HG02973 (cell line): ENCODE measurements around the gene FAM174C.
A peak's percentile ranks its signal among the peaks of the same experiment; 100 is the strongest.
"Not testable (repeated sequence)": the region's sequence is repeated elsewhere in the genome, so short reads cannot be mapped to it uniquely, and the experiment has no call there.

Experiments used
- ATAC-seq: cut with Tn5 transposase; IDR thresholded peaks from one replicate; pipeline ENCODE4 v1.9.1; 2021; ENCODE audit warnings: moderate library complexity; ENCODE audit not compliant: unreplicated experiment

The FAM174C gene

DNA sequence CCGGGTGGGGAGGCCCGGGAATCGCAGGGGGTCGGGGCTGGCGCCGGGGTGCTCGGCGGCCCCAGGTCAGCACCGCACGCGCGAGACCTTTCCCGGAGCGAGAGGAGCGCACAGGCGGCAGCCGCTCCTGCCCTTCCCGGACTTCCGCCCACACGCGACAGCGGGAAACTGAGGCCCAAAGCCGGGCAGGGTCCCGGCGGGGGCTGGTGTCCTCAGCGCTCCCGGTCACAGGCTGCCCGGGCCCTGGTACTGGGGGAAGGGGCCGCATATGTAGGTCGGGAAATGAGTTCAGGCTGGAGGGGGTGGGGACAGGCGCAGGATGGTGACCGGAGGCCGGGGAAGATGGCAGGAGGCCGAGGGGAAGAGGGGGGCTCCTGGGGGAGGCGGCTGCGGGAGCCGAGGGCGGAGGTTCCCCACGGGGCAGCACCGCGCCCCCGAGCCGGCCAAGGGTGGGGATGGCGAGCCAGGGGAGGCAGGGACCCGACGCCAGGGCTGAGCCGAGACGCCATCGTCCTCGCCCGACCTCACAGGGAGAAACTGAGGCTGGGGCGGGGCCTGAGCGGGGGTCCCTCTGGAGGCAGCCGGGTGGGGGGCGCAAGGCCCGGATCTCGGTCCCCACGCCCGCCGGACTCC is 38.2 kb upstream of the FAM174C start:
- ATAC-seq, result no peak

DNA sequence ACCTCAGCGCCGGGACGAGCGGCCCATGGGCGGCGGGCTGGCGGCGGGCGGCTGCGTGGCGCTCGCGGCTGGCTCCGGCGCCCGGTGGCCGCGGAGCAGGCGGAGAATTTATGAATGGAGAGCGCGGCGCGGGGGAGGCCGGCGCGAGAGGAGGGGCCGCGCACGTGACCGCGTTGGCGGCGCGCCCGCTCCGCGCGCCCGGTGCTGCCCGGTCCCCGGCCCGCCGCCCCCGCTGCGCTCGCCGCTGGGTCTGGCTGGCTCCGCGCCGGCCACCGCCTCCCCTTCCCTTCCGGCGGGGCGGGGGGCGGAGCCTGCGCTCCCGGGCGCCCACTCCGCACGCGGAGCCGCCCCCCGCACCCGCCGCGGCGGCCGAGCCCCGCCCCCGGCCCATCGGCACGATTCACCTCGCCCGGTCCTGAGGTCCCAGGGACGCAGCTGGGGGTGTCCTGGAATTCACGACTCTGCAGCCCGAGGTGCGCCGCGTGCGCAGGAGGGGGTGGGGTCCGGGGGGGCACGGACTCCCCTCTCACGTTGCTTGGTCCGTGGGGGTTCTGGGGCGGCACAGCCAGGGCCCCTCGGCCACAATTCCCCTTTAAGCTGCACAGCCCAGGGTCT is 37.5 kb upstream of the FAM174C start, which contains the start of gene CBARP:
Gene CBARP, minus strand, starts transcription at position 252 of the 615 bp plus-strand sequence. CDS start 1,905 bp downstream, outside the sequence.
- no peak for ATAC-seq

DNA sequence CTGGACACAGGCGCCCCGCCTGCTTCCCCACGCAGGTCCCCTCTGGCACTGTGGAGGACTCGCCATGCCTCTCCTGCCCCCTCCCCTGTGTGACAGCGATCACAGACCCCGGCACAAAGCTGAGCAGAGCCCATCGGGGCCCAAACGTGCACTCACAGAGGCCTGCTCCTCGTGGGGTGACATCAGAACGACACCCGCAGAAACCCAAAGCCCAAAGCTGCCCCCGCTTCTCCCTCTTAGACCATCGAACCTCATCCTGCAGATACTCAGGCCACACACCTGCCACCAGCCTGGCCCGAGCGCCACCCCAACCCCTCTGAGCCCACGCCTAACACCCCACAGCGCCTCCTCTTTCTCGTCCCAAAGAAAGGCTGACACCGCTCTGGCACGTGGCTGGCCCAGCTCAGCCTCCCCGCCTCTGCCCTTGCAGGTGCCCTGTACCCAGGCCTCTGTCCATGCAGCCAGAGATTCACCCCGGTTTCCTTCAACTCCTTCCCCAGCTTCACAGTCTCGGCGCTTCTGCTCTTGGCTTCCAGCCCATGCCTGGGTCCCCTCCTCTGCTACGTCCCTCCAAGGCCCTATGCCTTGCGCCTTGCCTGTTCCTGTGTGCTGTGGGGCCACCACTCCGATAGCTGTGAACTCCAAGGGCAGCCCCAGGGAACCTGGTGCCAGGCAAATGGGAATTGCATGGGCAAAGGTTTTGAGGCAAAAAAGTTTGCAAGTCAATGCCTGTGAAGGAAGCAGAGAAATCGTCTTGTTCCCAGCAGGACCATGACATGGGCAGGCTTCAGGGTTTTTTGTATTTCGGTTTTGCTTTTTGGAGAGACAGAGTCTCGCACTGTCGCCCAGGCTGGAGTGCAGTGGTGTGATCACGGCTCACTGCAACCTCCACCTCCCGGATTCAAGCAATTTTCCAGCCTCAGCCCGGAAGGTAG is 36.7 kb upstream of the FAM174C start:
- no peak for ATAC-seq

DNA sequence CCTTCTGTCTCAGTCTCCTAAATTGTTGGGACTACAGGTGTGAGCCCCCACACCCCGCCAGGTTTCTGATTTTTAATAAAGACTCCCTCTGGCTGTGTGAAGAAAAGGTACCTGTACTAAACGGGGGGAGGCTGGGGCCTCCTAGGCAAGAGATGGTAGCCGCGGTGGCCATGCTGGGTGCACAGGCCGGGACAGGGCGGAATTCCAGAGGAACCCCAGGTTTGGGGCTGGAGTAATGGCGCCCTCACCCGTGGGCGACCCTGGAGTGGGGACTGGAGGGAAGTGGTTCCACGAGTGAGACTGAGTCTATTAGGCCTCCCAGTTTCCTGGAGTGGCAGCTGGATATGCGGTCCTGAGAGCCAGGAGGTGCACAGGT is 35.9 kb upstream of the FAM174C start:
- ATAC-seq, result no peak

DNA sequence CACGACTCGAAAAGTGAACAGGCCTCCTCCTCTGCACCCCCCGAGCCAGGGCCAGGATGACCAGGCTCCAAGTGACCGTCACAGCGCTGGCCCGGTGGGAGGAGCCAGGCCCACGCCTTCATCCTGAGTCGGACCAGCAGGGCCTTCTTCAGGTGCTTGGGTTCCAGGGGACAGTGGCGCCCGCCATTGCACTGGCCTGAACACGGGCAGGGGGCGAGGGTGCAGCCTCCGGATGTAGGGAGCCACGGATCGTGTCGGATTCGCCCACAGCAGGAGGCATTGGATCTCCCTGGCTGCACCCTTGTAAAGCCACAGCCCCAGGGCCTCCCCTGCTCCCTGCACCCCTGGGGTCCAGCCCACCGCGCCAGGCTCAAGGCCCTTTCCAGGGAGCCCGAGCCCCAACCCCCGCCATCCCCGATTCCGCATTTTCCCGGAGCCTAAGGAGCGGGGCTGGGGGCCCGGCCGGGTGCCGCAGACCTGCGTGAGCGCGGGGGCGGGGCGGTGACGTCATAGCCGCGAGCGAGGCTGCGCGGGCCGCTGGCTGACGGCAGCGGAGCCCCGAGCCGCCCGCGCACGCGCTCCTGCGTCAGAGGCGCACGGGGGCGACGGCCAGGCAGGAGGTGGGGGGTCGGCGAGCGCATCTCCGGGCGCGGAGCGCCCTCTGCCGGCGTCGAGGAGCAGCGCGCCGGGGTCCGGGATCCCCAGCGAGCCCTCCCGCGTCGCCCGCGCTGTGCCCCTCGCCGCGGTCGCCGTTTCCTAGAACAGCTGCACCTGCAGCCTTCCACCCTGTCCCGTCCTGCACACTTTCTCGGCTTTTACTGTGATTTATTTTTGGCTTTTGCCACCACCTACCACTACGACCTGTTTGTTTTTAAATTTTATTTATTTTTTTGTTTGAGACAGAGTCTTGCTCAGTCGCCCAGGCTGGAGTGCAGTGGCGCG is 35.3 kb upstream of the FAM174C start:
- ATAC-seq, result no peak

DNA sequence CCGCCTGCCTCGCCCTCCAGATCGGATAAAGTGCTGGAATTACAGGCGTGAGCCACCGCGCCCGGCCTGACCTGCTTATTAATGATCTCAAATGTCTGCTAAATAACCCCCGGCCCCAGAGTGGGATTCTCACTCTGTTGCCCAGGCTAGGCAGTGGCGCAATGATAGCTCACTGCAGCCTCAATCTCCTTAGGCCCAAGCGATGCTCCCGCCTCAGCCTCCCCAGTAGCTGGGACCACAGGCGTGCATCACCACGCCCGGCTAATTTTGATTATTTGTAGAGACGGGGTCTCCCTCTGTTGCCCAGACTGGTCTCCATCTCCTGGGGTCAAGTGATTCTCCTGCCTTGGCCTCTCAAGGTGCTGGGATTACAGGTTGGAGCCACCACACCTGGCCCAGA is 34.4 kb upstream of the FAM174C start:
- ATAC-seq, result no peak

DNA sequence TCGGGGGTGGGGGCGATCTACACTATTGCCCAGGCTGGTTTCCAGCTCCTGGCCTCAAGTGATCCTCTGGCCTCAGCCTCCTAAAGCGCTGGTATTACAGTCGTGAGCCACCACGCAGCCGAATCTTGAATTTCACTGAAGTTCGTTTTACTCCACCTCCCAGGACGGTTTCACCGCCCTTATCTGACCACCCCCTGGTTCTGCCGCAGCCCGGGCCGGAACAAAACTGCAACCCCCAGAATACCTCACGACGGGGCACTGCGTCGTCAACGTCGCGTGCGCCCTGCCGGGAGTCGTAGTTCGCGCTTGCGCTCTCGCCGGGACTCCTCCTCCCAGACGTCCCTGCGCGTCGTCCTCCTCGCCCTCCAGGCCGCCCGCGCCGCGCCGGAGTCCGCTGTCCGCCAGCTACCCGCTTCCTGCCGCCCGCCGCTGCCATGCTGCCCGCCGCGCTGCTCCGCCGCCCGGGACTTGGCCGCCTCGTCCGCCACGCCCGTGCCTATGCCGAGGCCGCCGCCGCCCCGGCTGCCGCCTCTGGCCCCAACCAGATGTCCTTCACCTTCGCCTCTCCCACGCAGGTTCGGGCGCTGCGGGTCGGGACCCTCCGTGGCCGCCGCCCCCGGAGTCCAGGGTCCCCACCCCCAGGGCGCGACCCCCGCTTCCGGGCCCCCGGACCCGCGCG is 33.8 kb upstream of the FAM174C start, which contains the start of gene ATP5F1D:
Gene ATP5F1D, plus strand, starts transcription at position 335 of the 679 bp plus-strand sequence. Its CDS starts 100 bp downstream, at position 435.
- ATAC-seq, result peak; percentile 34

DNA sequence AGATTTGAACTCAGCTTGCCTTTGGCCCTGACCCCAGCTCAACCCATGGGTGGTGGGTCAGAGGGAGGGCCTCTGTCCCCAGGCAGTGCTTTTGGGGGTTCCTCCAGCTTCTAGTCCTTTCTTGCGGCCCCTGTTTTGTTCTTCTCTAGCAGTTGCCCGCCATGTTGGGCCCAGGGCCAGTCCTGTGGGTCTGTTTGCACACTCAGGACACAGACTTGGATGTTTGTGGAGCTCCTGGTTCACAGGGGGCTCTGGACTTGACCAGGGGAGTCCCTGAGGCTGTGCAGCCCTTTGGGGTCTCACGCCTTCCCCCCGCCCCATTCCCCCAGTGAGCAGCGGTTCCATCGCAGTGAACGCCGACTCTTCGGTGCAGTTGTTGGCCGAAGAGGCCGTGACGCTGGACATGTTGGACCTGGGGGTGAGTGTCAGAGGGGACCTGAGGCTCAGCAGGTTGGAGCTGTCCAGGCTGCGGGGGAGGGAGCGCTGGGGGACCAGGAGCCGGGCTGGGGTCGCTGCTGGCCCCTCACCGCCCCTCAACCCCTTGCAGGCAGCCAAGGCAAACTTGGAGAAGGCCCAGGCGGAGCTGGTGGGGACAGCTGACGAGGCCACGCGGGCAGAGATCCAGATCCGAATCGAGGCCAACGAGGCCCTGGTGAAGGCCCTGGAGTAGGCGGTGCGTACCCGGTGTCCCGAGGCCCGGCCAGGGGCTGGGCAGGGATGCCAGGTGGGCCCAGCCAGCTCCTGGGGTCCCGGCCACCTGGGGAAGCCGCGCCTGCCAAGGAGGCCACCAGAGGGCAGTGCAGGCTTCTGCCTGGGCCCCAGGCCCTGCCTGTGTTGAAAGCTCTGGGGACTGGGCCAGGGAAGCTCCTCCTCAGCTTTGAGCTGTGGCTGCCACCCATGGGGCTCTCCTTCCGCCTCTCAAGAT is 31.3 kb upstream of the FAM174C start:
- no peak for ATAC-seq

DNA sequence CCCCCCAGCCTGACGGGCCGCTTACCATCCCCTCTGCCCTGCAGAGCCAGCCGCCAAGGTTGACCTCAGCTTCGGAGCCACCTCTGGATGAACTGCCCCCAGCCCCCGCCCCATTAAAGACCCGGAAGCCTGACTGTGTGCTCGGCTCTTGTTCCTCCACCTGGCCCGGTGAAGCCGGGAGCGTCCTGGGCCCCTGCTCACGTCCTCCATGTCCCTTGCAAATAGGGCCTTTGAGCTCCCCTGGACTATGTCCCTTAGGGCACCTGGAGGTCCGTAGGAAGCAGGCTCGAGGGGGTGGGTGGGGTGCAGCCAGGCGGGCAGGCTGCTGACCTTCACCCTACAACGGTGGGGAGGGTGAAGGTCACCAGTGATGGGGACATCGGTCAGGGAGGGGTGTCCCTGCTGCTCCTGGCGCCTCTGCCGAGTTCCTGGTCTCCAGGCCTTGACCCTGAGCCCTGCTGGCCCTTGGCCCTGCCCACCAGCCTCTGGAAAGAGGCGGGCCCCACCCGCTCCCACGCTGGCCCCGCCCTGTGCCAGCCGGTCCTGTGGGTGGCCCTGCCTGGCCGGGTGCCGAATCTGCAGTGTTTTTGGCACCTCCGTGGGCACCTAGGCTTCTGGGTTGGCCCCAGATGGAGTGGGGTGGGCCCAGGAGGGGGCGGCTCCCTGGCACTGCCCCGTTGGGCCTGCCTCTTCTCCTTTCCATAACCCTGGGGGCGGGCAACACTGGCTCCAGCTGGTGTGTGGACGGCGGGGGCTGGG is 30.5 kb upstream of the FAM174C start:
- no peak for ATAC-seq

DNA sequence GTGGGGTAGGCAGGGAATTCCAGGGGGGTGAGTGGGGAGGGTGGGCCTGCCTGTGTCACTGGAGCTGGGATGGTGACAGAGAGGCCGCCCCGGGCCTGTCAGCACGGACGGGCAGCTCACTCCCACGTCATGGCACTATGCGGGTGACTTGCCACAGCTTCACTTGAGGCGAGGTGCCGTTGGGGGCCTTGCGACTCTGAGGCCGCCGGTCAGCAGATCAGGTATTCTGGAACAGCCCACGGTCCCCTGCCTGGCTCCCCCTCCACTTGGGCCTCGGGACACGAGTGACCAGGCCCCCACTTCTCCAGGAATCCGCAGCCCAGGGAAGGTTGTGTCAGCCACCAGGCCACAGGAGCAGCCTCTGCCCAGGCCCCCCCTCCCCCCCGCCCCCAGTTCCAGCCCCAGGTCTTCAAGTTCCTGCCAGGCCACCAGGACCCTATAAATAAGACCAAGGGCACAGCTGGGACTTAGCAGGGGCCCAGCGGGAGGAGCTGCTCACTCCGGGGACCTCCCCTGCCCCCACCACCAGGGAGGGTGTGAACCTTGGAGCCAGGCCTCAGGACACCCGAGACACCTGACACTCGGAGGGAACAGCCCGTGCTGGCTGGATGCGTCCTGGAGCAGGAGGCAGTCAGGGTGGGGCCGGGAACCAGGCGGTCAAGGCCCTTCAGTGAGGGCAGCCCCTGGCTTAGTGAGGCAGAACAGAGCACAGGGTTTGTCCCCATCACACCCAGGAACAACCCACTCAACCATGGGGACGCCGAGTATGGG is 29.7 kb upstream of the FAM174C start:
- no peak for ATAC-seq

DNA sequence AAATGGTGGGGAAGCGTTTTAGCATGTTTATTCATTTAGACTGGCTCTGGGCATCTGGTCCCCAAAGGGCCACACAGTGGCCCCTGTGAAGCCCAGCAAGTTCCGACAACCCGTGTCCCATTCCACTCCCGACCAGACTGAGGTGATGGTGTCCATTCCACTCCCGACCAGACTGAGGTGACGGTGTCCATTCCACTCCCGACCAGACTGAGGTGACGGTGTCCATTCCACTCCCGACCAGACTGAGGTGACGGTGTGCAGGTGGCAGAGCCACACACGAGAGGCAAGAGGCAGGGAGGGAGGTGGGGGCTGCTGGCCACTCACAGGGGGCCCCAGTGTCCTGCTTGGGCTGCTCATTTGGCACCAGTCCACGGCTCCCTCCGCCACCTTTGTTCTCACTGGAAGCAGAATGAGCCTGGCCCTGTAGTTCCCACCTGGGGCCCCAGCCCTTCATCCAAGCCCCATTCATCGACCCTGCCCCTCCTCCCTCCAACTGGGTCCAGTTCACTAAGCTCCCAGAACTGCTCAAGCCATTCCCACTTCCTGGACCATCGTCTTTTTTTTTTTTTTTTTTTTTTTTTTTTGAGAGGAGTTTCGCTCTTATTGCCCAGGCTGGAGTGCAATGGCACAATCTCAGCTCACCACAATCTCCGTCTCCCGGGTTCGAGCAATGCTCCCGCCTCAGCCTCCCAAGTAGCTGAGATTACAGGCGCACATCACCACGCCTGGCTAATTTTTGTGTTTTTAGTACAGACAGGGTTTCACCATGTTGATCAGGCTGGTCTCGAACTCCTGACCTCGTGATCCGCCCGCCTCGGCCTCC is 28.9 kb upstream of the FAM174C start:
- ATAC-seq, result not testable (repeated sequence)

DNA sequence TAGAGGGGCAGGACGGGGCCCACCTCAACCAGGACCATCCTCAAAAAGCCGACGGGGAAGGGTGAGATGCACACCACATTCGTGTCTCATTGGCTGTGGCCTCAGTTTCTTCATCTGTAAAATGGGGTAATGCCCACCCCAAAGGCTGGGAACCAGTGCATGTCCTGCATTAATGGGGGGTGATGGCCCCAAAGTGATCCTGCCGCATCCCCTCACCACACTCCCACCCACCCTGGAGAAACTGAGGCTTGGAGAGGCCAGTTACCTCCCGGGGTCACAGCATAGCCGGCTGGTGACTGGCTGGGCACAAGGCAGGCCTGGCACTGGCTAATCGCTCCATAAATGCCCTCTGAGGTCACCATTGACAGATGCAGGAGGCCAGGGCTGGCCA is 27.6 kb upstream of the FAM174C start:
- no peak for ATAC-seq

DNA sequence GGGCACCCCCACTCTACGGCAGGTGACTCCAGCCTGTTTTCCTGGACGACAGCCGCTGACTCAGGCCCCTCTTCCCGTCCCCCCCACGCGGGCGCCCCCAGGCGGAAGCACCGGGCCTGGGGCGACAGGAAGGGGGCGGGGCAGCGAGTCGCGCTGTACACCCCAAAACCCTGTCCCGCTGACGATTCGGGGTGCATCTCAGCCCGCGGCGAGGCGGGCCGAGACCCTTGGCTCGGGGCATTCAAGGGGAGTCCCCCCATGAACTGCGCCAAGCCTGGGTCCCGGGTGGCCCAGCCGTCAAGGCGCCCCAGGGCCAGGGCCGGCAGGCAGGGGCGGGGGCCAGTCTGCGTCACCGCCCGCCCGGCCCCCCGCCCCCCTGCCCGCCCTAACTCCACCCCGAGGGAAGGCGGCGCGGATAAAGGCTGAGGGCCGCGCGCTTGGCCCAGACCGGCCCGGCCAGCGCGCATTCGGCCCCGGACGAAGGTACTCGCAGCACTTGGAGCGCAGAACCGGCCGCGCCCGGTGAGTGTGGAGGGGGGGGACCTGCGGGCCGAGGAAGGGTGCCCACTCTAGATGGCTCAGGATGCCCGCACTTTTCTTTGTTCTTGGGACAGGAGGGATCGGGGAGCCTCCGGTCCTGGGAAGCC is 27.1 kb upstream of the FAM174C start, which contains the start of gene MIDN:
Gene MIDN, plus strand, starts transcription at position 445 of the 647 bp plus-strand sequence. CDS start 1,714 bp downstream, outside the sequence.
- ATAC-seq, result peak; percentile 6

DNA sequence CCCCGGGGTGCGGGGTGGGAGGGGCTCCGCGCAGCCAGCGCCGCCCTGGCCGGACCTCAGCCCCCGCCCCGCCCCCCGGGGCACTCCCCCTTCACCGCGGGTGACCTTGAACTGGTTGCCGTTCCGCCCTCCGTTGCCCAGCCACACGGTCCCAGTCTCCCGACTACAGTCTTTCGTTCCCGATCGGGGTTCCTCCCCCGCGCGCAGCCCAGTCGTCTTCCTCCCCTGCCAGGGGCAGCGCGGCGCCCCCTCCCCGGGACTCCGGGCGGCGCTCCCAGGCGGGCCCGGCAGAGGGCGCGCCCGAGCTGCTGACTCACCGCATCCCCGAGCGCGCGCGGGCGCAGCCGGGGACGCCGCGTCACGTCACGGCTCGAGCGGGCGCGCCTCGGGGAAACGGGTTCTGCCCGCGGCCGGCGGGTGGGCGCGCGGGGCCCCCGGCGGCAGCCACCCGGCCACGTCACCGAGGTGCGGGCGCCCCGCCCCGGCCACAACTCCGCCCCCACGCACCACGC is 26.5 kb upstream of the FAM174C start:
- peak; percentile 24 for ATAC-seq

DNA sequence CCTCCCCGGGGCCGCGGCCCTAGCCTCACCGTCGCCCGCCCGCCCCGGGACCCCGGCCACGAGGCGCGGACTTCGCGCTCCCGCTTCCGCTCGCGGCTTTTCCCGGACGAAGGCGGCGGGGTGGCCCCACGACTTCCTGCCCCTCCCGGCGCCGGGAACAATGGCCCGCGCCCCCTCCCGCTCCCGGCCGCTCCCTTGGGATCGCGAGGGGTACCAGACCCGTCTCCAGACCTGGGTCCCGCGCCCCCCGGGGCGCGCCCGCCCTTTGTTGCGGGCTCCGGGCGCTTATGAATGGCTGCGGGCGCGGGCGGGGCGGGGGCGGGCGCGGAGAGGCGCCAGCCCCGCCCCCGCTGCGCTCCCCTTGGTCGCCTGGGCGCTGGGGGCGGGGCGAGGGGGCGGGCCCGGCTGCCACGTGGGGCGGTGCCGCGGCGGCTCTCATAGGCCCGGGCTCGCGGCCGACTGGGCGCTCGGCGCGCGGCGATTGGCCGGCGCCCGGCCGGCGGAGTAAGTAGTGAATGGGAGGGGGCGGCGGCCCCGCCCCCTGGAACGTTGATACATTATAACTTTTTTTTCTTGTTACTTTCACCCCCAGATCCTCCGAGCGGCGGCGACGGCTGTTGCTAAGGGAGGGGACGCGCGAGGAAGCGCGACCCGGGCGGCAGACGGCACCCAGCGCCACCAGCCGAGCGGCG is 25.9 kb upstream of the FAM174C start:
- peak; percentile 42 for ATAC-seq
